C1 segment of cervical spinal cord (tissue), 14 donors: ENCODE results near the gene SMPD2.
A peak's percentile ranks its signal among the peaks of the same experiment; 100 is the strongest.

Experiments used
- DNase-seq, 14 donors: peaks; one replicate each; lab custom pipeline; 2025; lab: John Stamatoyannopoulos, UW

Gene SMPD2

GRCh38 chr6:109446541-109446940 lies 6.0 kb downstream of the SMPD2 start:
- DNase-seq: no peak

- DNase-seq: no peak
Measured at GRCh38 chr6:109447087-109447486, 6.6 kb downstream of the SMPD2 start.

DNA sequence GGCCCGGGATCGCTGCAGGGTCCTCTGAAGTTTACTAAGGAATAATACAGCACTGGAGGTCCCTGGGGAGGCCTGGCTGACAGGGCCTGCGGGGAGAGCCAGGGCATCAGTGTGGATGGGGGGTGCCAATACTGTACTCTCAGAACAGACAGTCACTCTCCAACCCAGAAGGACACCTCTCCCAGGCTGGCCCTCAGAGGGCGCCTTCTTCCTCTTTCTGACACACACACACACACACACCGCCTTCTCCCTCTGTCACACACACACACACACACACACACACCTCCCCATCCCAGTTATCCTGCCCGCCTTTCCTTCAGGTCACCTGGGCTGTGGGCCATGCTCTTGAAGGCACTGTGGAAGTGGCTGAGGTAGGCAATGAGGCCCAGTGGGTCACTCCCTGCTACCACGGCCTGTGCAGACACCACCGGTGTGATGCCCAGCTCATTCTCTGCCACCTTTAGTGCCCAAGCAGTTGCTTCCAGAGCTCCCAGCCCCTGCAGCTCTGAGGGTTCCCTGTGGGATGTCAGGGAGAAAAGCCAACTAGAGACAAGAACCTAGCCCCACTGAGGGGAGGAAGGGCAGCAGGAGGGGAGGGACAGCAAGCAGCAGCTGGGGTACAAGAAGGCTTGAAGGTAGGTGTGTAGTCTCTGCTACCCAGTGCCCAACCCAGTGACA lies 7.5 kb downstream of the SMPD2 start:
- no peak for DNase-seq

DNA sequence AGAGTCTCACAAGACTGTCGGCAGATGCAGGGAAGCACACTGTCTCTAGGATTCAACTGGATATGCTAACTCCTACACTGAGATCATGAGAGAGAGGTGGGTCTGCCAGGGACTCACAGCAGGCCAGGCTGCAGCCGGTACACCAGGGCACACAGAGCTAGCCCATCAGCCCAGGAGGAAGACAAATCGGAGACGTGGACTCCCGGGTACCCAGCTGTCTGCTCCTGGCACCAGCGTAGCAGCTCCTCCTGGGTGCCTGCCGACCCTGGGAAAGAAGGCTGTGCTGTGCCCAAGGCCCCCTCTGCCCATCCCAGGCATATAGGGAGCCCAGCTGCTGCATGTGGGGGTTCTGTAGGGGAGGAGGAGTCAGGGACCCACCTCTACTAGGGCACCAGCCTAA lies 8.1 kb downstream of the SMPD2 start:
- DNase-seq: no peak

- DNase-seq: no peak
Measured at GRCh38 chr6:109449064-109449794, 8.7 kb downstream of the SMPD2 start.

- DNase-seq: no peak
Measured at GRCh38 chr6:109449795-109450673, 9.5 kb downstream of the SMPD2 start.

DNA sequence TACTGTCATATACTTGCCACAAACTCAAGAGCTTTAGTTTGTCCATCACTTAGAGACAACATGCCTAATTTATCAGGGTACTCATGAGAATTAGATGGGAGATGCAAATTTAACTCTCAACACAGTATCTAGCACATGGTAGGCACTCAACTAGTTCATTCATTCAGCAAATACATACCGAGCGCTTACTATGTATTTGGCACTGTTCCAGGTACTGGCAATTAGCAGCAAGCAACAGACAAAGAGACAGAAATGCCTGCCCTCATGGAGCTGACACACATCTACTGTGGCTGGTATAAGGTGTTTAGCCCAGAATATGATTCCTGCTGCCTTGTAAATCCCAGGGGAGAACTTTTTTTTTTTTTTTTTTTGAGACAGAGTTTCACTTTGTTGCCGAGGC lies 10.3 kb downstream of the SMPD2 start:
- DNase-seq: no peak

DNA sequence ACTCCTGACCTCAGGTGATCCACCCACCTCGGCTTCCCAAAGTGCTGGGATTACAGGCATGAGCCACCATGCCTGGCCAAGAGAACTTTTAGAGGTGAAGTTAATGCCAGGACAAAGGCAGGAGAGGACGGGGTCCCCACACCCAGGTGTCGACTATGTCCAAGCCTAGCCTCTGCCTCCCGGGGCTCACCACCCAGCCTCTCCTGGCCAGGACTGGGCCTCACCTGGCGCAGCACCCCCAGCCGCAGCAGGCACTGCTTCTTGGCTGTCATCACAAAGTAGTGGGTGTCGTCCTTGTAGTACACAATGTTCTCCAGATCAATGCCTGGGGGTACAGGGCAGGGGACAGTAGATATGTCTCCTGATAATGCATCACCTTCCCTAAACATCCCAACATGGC lies 10.9 kb downstream of the SMPD2 start:
- no peak for DNase-seq

- DNase-seq: no peak
Measured at GRCh38 chr6:109452181-109452580, 11.7 kb downstream of the SMPD2 start.

DNA sequence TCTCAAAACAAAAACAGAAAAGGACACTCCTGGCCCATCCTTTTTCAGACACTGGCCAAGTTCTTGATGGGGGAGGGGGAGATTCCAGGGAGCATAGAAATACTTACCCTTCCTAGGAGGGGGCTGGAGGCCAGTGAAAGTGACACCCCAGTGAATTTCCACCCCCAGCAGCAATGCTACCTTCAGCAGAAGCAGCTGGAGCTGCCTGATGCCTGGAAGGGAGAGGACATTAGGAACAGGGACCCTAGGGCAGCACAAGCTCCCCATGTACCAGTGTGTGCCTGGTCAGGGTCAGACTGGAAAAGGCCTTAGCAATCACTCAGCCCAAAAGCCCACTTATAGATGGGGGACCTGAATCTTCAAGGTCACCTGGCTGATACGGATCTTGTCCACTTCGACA lies 12.6 kb downstream of the SMPD2 start:
- DNase-seq: no peak

GRCh38 chr6:109453594-109454495 lies 13.3 kb downstream of the SMPD2 start:
- DNase-seq: no peak

GRCh38 chr6:109454496-109455436 lies 14.2 kb downstream of the SMPD2 start:
- DNase-seq: peak in 12 of 14 donors; percentile 26 to 63 (median 46)

DNA sequence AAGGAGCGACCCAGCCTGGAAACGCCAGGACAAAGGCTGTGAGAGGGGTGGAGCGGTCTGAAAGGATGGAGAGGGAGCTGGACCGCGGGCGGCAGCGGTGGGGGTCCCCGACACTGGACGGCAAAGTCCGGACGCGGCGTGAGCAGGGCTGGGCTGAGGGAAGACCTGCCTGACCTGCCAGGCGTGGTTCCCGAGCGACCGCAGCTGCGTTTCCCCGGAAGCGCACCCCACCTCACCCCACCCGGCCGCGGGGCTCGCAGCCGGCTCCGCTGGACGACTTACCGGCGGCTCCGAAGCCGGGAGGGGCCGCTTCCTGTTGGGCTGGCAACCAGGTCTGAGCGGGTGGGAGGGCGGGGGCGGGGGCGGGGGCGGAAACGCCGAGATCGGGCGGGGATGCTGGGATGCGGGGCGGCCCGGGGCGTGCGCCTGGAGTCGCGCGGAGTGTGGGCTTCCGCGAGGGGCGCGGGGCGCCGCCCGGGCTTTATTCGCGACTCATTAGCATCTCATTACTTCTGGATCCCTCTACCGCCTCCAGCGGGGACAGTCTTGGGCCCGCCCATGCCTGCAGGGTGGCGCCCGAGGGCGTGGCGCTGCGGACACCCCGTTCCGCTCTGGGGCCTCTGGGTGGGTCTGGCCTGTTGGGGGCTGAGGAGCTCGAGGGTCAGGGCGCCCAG lies 15.1 kb downstream of the SMPD2 start, which contains the start of gene MICAL1:
Gene MICAL1 (minus strand): TSS at position 336 of the 674 bp plus-strand sequence. CDS start 1,576 bp downstream, outside the sequence.
- DNase-seq: peak in 11 of 14 donors; percentile 26 to 70 (median 56)

GRCh38 chr6:109456111-109456583 lies 15.6 kb downstream of the SMPD2 start:
- DNase-seq: peak in 2 of 14 donors; percentile 46 to 65

DNA sequence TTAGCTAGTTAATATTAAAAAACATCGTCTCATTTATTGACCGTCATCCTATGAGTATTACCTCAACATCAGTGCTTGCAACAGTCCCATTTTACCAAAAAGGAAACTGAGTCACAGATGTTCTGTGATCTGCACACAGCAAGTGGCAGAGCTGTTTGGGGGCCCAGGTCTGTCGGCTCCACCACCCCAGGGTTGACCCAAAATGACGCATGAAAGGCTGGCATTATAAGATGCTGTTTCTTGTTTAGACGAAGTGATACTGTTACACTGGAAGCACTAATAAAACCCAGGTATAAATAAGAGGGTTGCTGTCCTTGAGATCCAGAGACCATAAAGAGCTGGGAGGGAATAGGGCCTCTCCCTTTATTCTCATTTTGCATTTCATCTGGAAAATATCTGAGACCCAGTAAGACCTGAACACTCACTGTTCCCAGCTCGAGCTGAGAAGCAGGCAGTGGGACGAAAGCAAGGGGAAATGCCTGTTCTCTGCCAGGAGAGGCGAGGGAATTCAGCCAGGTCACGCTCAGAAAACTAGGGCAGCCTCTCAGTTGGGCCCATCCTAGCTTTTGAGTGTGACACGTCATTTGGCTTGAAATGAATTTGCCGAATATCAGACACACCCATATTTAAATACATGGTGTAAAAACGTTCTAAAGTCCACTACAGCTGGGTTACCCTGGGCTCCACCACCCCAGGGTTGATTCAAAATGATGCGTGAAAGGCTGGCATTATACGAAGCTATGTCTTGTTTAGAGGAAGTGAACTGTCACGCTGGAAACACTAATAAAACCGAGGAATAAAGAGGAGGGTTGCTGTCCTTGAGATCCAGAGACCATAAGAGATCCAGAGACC lies 16.4 kb downstream of the SMPD2 start:
- peak in 10 of 14 donors; percentile 14 to 86 (median 34) for DNase-seq

- DNase-seq: no peak
Measured at GRCh38 chr6:109457562-109457996, 17.1 kb downstream of the SMPD2 start.

- DNase-seq: peak in 1 of 14 donors; percentile 14
Measured at GRCh38 chr6:109458774-109459531, 18.4 kb downstream of the SMPD2 start.
